ENCODE data around the gene MAP3K6.

MAP3K6 gene

GRCh38 chr1:27318596-27318995 is 48.2 kb downstream of the MAP3K6 start:
- H3K9me3 ChIP-seq (ENCODE audit: low read depth, low read length) = no peaks in the 10 kb centered on the region
- TF ChIP-seq FOXP2 (optimal IDR thresholded peaks at IDR 0.05; ENCODE audit: control extremely low read depth, extremely low read length, insufficient read depth) (no peak), EZH2 (IDR thresholded peaks at IDR 0.05) (no peak), POLR2AphosphoS5 (IDR thresholded peaks at IDR 0.05; ENCODE audit: borderline replicate concordance, low read depth, low read length) (no peak)
- peak overlapping the region; percentile 68 for H3K4me3 ChIP-seq
- peak overlapping the region; percentile 57 for H3K9ac ChIP-seq (ENCODE audit: insufficient read length)
- DNase-seq (ENCODE audit: low read depth, low spot score) = no peak
- no peaks in the 10 kb centered on the region for H3K36me3 ChIP-seq (ENCODE audit: insufficient read depth, low read length)
- H3K27ac ChIP-seq = peak overlapping the region; percentile 76

GRCh38 chr1:27318136-27318535 is 48.6 kb downstream of the MAP3K6 start:
- no peak for TF ChIP-seq EZH2 (IDR thresholded peaks at IDR 0.05)
- peak; percentile 78 for TF ChIP-seq FOXP2 (optimal IDR thresholded peaks at IDR 0.05; ENCODE audit: control extremely low read depth, extremely low read length, insufficient read depth)
- H3K9ac ChIP-seq (ENCODE audit: insufficient read length) = peak overlapping the region; percentile 57
- peak; percentile 37 for DNase-seq (ENCODE audit: low read depth, low spot score)
- peak overlapping the region; percentile 76 for H3K27ac ChIP-seq
- H3K9me3 ChIP-seq (ENCODE audit: low read depth, low read length) = no peaks in the 10 kb centered on the region
- H3K36me3 ChIP-seq (ENCODE audit: insufficient read depth, low read length) = no peaks in the 10 kb centered on the region
- peak overlapping the region; percentile 68 for H3K4me3 ChIP-seq

GRCh38 chr1:27316860-27317259 is 49.9 kb downstream of the MAP3K6 start:
- no peak for DNase-seq (ENCODE audit: low read depth, low spot score)
- Histone ChIP-seq H3K9me3 (ENCODE audit: low read depth, low read length) (no peaks in the 10 kb centered on the region), H3K36me3 (ENCODE audit: insufficient read depth, low read length) (no peaks in the 10 kb centered on the region), H3K9ac (ENCODE audit: insufficient read length) (no peak overlapping the region), H3K4me3 (no peak overlapping the region), H3K27ac (no peak overlapping the region)
- TF ChIP-seq POLR2AphosphoS5 (IDR thresholded peaks at IDR 0.05; ENCODE audit: borderline replicate concordance, low read depth, low read length) (no peak), FOXP2 (optimal IDR thresholded peaks at IDR 0.05; ENCODE audit: control extremely low read depth, extremely low read length, insufficient read depth) (no peak), EZH2 (IDR thresholded peaks at IDR 0.05) (no peak)

GRCh38 chr1:27314737-27315136 is 52.0 kb downstream of the MAP3K6 start:
- TF ChIP-seq EZH2 (IDR thresholded peaks at IDR 0.05) (no peak), FOXP2 (optimal IDR thresholded peaks at IDR 0.05; ENCODE audit: control extremely low read depth, extremely low read length, insufficient read depth) (no peak), POLR2AphosphoS5 (IDR thresholded peaks at IDR 0.05; ENCODE audit: borderline replicate concordance, low read depth, low read length) (no peak)
- Histone ChIP-seq H3K27ac (no peak overlapping the region), H3K36me3 (ENCODE audit: insufficient read depth, low read length) (no peaks in the 10 kb centered on the region), H3K9ac (ENCODE audit: insufficient read length) (no peak overlapping the region), H3K4me3 (no peak overlapping the region), H3K9me3 (ENCODE audit: low read depth, low read length) (no peaks in the 10 kb centered on the region)
- DNase-seq (ENCODE audit: low read depth, low spot score) = no peak

GRCh38 chr1:27314169-27314568 is 52.6 kb downstream of the MAP3K6 start:
- Histone ChIP-seq H3K27ac (no peak overlapping the region), H3K9ac (ENCODE audit: insufficient read length) (no peak overlapping the region), H3K36me3 (ENCODE audit: insufficient read depth, low read length) (no peaks in the 10 kb centered on the region), H3K9me3 (ENCODE audit: low read depth, low read length) (no peaks in the 10 kb centered on the region), H3K4me3 (no peak overlapping the region)
- DNase-seq (ENCODE audit: low read depth, low spot score) = no peak
- TF ChIP-seq EZH2 (IDR thresholded peaks at IDR 0.05) (no peak), FOXP2 (optimal IDR thresholded peaks at IDR 0.05; ENCODE audit: control extremely low read depth, extremely low read length, insufficient read depth) (no peak), POLR2AphosphoS5 (IDR thresholded peaks at IDR 0.05; ENCODE audit: borderline replicate concordance, low read depth, low read length) (no peak)

- DNase-seq (ENCODE audit: low read depth, low spot score) = no peak
- Histone ChIP-seq H3K27ac (no peak overlapping the region), H3K9ac (ENCODE audit: insufficient read length) (no peak overlapping the region), H3K36me3 (ENCODE audit: insufficient read depth, low read length) (no peaks in the 10 kb centered on the region), H3K9me3 (ENCODE audit: low read depth, low read length) (no peaks in the 10 kb centered on the region), H3K4me3 (no peak overlapping the region)
- TF ChIP-seq EZH2 (IDR thresholded peaks at IDR 0.05) = no peak
These were observed 58.7 kb downstream of the MAP3K6 start for GRCh38 chr1:27307874-27308598.

GRCh38 chr1:27306892-27307761 is 59.6 kb downstream of the MAP3K6 start:
- no peaks in the 10 kb centered on the region for H3K9me3 ChIP-seq (ENCODE audit: low read depth, low read length)
- no peaks in the 10 kb centered on the region for H3K36me3 ChIP-seq (ENCODE audit: insufficient read depth, low read length)
- H3K27ac ChIP-seq = no peak overlapping the region
- no peak for DNase-seq (ENCODE audit: low read depth, low spot score)
- H3K4me3 ChIP-seq = no peak overlapping the region
- no peak overlapping the region for H3K9ac ChIP-seq (ENCODE audit: insufficient read length)
- no peak for TF ChIP-seq FOXP2 (optimal IDR thresholded peaks at IDR 0.05; ENCODE audit: control extremely low read depth, extremely low read length, insufficient read depth)
- no peak for TF ChIP-seq POLR2AphosphoS5 (IDR thresholded peaks at IDR 0.05; ENCODE audit: borderline replicate concordance, low read depth, low read length)
- TF ChIP-seq EZH2 (IDR thresholded peaks at IDR 0.05) = no peak

- no peak for DNase-seq (ENCODE audit: low read depth, low spot score)
- Histone ChIP-seq H3K9ac (ENCODE audit: insufficient read length) (no peak overlapping the region), H3K27ac (no peak overlapping the region), H3K4me3 (no peak overlapping the region), H3K36me3 (ENCODE audit: insufficient read depth, low read length) (no peaks in the 10 kb centered on the region), H3K9me3 (ENCODE audit: low read depth, low read length) (no peaks in the 10 kb centered on the region)
- TF ChIP-seq FOXP2 (optimal IDR thresholded peaks at IDR 0.05; ENCODE audit: control extremely low read depth, extremely low read length, insufficient read depth) (no peak), EZH2 (IDR thresholded peaks at IDR 0.05) (no peak), POLR2AphosphoS5 (IDR thresholded peaks at IDR 0.05; ENCODE audit: borderline replicate concordance, low read depth, low read length) (no peak)
These were observed 60.7 kb downstream of the MAP3K6 start for GRCh38 chr1:27306071-27306470.
